ENCODE results near the gene ANKRD39. TPM values are rescaled to one million over a fixed set of nuclear protein-coding genes. Genes with fewer than 3 reads are reported as not detected.

The ANKRD39 gene, protein sequence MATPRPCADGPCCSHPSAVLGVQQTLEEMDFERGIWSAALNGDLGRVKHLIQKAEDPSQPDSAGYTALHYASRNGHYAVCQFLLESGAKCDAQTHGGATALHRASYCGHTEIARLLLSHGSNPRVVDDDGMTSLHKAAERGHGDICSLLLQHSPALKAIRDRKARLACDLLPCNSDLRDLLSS
- 10 to 100 TPM; 13.3 to 20.4 (median 17.1) TPM for total RNA-seq

DNA sequence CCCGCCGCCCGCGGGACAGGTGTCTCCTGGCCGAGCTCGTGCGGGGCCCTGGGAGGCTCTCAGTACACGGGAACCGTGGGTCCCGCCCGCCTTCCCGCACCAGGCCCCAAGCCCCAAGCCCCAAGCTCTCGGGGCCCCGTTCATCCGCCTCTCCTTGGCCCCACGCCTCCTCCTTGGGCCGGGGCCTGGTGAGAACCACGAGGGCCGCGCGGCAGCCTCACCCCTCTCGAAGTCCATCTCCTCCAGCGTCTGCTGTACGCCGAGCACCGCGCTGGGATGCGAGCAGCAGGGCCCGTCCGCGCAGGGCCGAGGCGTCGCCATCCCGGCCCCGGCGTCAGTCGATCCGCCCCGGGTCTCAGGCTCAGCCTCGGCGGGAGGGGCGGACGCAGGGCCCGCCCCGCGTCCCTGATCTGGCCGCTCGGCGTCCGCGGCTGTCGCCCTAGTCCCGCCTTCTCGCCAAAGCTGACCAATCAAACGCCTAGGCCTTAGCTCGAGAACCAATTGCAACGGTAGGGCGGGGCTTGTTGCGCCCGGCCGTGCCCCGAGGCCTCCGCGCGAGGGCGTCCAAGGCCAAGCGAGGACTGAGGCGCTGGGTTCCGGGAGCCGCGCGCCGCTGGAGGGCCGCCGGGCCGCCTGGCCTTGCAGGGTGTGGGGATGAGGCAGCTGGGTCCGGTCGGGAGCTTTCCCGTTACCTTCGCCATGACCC, at the start of gene ANKRD39:
Gene ANKRD39 (minus strand): TSS at position 350 of the 706 bp plus-strand sequence. CDS start 29 bp downstream, at position 321.
- WGBS, 2 donors (ENCODE audit: low coverage in 1 of 2) = 0% methylated on average over 4 of the region's 81 CpGs; no CpG with 5 or more reads in 1 of the 2 donors
- ATAC-seq = peak; percentile 95
- Histone ChIP-seq H3K36me3 (peaks cover 0 to 47% of the 10 kb centered on the region in 2 donors), H3K4me1 (peaks cover 0 to 78% (median 22%) of the 10 kb centered on the region in 3 donors), H3K4me3 (peak within 1 kb of the TSS; percentile 33 to 82), H3K27ac (peak within 1 kb of the TSS; percentile 41 to 100 (median 92)), H3K27me3 (no peaks in the 10 kb centered on the region), H3K9me3 (no peaks in the 10 kb centered on the region)
- TF ChIP-seq EP300 (IDR thresholded peaks at IDR 0.05) (no peak), POLR2AphosphoS5 (IDR thresholded peaks at IDR 0.05) (peak; percentile 58), POLR2A (IDR thresholded peaks at IDR 0.05) (peak; percentile 75 to 77)
- TF ChIP-seq, protein P1, sequence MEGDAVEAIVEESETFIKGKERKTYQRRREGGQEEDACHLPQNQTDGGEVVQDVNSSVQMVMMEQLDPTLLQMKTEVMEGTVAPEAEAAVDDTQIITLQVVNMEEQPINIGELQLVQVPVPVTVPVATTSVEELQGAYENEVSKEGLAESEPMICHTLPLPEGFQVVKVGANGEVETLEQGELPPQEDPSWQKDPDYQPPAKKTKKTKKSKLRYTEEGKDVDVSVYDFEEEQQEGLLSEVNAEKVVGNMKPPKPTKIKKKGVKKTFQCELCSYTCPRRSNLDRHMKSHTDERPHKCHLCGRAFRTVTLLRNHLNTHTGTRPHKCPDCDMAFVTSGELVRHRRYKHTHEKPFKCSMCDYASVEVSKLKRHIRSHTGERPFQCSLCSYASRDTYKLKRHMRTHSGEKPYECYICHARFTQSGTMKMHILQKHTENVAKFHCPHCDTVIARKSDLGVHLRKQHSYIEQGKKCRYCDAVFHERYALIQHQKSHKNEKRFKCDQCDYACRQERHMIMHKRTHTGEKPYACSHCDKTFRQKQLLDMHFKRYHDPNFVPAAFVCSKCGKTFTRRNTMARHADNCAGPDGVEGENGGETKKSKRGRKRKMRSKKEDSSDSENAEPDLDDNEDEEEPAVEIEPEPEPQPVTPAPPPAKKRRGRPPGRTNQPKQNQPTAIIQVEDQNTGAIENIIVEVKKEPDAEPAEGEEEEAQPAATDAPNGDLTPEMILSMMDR (IDR thresholded peaks at IDR 0.05) = peak in 3 of 4 experiments; percentile 91 to 97 (median 92)

DNA sequence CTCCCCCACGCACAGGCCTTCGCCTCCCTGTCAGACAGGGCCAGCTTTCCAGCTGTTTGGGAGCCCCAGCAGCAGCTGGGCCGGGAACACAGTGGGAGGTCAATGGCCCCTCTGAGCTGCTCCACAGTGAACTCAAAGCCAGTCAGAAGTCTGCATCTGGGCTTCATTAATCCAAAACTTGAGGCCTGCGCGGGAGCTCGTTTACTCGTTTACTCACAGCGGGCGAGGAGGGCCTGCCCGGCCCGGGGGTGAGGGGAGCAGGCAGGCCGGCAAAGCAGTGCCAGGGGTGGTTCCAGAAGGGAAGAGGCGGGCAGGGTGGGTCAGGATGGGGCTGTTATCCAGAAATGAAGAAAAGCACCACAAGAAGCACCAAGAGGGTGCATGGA, 48.9 kb upstream of the ANKRD39 start:
- Histone ChIP-seq H3K4me3 (peak overlapping the region; percentile 3 to 43), H3K4me1 (peaks cover 3 to 68% (median 27%) of the 10 kb centered on the region in 3 donors)

DNA sequence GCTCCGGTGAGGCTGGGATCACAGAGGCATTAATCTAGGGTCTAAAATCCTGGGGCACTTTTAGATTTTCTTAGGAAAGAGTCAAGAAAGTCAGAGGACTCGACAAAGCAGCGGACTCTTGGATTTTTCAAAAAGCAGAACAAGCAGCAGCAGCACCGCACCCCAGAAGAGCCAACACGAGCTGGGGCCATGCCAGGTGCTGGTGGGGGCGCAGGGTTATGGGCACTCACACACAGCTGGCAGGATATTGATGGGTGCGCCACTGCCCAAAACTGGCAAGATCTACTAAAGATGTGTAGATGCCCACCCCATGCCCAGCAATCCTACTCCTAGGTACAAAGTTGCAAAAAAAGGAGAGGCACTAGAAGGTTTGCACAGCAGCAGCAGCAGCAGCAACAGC, 46.0 kb upstream of the ANKRD39 start:
- WGBS, 2 donors (ENCODE audit: low coverage in 1 of 2) = 51% methylated on average over 4 of the region's 7 CpGs; no CpG with 5 or more reads in 1 of the 2 donors
- Histone ChIP-seq H3K4me1 (peaks cover 3 to 68% (median 27%) of the 10 kb centered on the region in 3 donors), H3K9me3 (no peaks in the 10 kb centered on the region), H3K36me3 (no peaks in the 10 kb centered on the region), H3K4me3 (no peak overlapping the region), H3K27me3 (no peaks in the 10 kb centered on the region), H3K27ac (peak overlapping the region in 3 of 4 donors; percentile 28 to 95 (median 51))
- no peak for TF ChIP-seq POLR2AphosphoS5 (IDR thresholded peaks at IDR 0.05)
- TF ChIP-seq, protein P1 (IDR thresholded peaks at IDR 0.05) = no peak
- no peak for TF ChIP-seq EP300 (IDR thresholded peaks at IDR 0.05)
- no peak for TF ChIP-seq POLR2A (IDR thresholded peaks at IDR 0.05)
- no peak for ATAC-seq

More for the DNA sequence above, 48.9 kb upstream of the ANKRD39 start:
- no peak for TF ChIP-seq EP300 (IDR thresholded peaks at IDR 0.05)
- TF ChIP-seq POLR2A (IDR thresholded peaks at IDR 0.05) = no peak
- TF ChIP-seq POLR2AphosphoS5 (IDR thresholded peaks at IDR 0.05) = peak; percentile 54
- H3K9me3 ChIP-seq = no peaks in the 10 kb centered on the region
- WGBS, 2 donors (ENCODE audit: low coverage in 1 of 2) = 0% methylated on average over 2 to 6 of the region's 13 CpGs
- no peaks in the 10 kb centered on the region for H3K27me3 ChIP-seq
- peak overlapping the region; percentile 89 to 99 (median 94) for H3K27ac ChIP-seq
- no peaks in the 10 kb centered on the region for H3K36me3 ChIP-seq
- ATAC-seq = peak; percentile 33

DNA sequence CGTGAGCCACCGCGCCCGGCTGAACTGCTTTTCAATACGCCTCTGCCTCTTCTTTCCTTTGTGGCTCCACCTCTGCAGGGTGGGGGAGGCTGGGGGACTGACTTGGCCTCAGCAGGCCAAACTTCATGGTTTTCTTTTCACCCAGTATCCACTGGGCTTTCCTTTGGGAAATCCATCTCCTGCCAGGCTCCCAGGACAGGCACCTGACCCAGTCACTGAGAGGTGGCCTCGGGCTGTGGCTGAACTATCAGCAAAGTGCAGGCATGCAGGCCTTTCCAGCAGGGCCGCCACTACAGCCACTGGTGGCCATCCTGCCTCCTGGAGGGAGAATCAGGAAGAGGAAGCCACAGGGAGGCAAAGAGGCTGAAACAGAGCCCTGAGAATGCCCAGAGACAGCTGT, 45.5 kb upstream of the ANKRD39 start:
- H3K9me3 ChIP-seq = no peaks in the 10 kb centered on the region
- ATAC-seq = no peak
- no peaks in the 10 kb centered on the region for H3K27me3 ChIP-seq
- peaks cover 3 to 65% (median 23%) of the 10 kb centered on the region in 3 donors for H3K4me1 ChIP-seq
- no peaks in the 10 kb centered on the region for H3K36me3 ChIP-seq
- peak overlapping the region in 3 of 4 donors; percentile 32 to 95 (median 51) for H3K27ac ChIP-seq
- TF ChIP-seq POLR2A (IDR thresholded peaks at IDR 0.05) (no peak), POLR2AphosphoS5 (IDR thresholded peaks at IDR 0.05) (no peak), EP300 (IDR thresholded peaks at IDR 0.05) (no peak)
- TF ChIP-seq, protein P1 (IDR thresholded peaks at IDR 0.05) = no peak
- WGBS, 2 donors (ENCODE audit: low coverage in 1 of 2) = no CpG with 5 or more reads among the region's 7 CpGs
- H3K4me3 ChIP-seq = no peak overlapping the region

DNA sequence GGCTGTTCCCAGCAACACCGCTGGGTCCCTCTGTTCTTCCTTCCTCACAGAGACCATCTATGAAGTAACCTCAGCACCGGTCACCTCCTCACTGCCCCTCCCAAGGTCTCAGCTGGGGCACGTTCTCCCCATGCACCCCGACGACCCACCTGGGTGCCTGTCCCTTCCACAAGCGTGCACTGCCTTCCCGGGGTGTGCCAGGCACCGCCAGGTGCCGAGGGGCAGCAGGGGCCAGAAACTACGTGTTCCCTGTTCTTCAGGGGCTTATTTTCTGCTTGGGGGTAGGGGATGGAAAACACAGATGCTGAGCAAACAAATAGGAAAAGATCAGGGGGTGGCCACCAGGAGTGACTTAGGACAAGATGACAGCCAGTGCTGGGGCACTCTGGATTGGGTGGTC, 42.4 kb upstream of the ANKRD39 start:
- Histone ChIP-seq H3K9me3 (no peaks in the 10 kb centered on the region), H3K4me1 (peaks cover 0 to 58% (median 8%) of the 10 kb centered on the region in 3 donors), H3K4me3 (no peak overlapping the region), H3K27ac (no peak overlapping the region), H3K27me3 (no peaks in the 10 kb centered on the region), H3K36me3 (no peaks in the 10 kb centered on the region)
- ATAC-seq = no peak
- WGBS, 2 donors (ENCODE audit: low coverage in 1 of 2) = 82% methylated on average over 3 of the region's 10 CpGs; no CpG with 5 or more reads in 1 of the 2 donors
- TF ChIP-seq POLR2A (IDR thresholded peaks at IDR 0.05) = no peak
- TF ChIP-seq, protein P1 (IDR thresholded peaks at IDR 0.05) = no peak
- TF ChIP-seq EP300 (IDR thresholded peaks at IDR 0.05) = no peak
- no peak for TF ChIP-seq POLR2AphosphoS5 (IDR thresholded peaks at IDR 0.05)

All from gastroesophageal sphincter (tissue), 4 donors.